GM19395 (cell line): ENCODE measurements around the gene E2F1.
"Not testable (repeated sequence)": the region's sequence is repeated elsewhere in the genome, so short reads cannot be mapped to it uniquely, and the experiment has no call there.

Experiments
- ATAC-seq: cut with Tn5 transposase; IDR thresholded peaks from one replicate; pipeline ENCODE4 v1.9.1; 2021; ENCODE audit warnings: mild to moderate bottlenecking, moderate library complexity; ENCODE audit not compliant: unreplicated experiment

The E2F1 gene

DNA sequence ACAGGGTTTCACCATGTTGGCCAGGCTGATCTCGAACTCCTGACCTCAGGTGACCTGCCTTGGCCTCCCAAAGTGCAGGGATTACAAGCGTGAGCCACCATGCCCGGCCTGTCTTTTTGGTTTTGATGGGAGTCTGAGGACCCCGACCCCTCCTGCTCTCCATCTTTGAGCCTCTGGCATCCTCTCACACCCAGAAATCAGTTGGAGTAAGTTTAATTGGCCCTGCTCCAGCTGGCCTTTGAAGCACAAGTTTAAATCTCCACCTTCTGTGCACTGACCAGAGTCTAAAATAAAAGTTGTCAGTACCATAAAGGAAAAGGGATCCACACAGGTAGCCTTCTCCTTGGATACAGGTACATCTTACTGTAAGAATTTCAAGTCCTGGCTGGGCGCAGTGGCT lies 40.0 kb downstream of the E2F1 start:
- ATAC-seq, result no peak

DNA sequence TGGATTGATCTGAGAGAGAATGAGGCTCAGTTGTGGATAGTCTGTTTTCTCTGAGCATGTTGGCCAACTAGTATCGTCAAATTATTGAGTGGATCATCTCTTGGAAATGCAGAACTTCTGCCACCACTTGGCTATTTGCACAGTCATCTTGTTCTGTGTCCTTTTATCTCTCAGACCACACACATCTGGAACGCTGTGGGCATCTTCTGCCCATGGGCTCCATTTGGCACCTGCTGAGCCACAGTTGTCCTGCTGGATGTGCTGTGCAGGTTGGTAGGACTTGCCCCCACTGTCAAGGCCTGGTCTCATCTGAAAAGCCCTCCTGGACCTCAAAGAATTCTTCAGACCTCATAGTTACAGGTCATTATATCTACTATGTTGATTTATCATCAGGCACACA lies 40.8 kb downstream of the E2F1 start:
- ATAC-seq, result no peak

DNA sequence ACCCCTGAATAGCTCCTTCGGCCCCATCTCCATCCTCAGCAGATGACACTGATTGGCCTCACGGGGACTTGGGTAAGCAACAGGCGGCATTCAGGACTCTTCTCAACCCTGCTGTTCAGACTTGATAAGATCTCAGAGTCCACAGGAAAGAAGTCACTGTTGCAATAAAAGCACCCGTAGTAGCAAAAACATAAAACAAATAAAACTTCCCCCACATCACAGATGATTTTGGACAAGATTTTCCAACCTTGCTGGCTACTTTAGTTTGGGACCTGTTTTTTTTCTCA lies 41.2 kb downstream of the E2F1 start:
- ATAC-seq, result no peak

DNA sequence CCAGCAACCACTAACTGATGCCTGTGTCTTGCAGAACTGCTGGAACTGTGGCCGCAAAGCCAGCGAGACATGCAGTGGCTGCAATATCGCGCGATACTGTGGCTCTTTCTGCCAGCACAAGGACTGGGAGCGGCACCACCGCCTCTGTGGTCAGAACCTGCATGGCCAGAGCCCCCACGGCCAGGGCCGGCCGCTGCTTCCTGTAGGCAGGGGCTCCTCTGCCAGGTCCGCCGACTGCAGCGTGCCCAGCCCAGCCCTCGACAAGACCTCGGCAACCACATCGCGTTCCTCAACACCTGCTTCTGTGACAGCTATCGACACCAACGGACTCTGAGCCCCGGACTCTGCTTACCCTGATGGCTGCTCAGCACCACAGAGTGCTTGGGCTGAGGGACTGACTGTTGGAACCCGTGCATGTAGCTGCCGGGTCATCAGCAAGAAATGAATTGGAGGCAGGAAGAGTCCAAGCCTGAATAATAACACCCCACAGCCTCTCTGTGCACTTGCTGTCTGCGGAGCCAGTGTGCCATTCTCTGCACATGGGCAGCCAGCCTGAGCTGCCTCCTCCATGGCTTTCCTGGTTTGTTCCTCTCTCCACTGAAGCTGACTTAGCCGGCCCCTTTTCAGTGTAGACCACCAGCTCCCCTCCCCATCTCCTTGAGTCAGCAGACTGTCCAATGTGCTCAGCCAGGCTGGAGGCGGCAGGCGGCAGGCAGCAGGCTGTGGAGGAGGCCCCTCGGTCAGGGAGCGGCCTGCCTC lies 41.7 kb downstream of the E2F1 start:
- ATAC-seq, result no peak

DNA sequence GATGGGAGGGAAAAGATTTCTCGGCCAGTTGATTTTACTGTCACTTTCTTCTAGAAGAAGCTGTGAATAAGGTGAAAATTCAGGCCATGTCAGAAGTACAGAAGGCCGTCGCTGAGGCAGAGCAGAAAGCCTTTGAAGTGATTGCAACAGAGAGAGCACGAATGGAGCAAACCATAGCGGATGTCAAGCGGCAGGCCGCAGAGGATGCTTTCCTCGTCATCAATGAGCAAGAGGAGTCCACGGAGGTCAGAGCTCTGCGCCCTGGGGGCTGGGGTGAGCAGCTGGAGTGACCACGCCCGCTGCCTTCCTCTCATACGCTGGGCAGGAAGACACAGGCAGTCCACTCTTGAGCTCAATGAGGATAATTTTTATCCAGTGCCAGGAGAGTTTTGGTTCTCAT lies 45.9 kb downstream of the E2F1 start:
- ATAC-seq, result no peak

DNA sequence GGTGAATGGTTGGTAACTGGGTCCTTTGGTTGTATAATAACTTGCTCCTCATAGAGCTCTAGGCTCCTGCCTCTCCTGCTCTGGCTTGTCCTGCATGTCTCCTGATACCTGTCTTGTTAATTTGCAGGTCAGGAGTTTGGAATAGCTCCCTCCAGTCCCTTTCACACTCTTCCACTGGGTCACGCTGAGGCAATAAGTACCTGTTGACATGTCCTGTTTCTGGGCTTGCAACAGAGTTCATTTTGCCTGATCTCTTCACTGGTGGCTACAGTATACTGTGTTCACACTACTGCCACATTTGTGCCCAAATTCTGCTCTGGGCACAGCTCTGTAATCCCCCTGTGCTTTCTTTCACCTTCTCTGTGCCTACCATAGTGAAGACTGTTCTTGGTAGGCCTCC lies 49.4 kb downstream of the E2F1 start:
- no peak for ATAC-seq

DNA sequence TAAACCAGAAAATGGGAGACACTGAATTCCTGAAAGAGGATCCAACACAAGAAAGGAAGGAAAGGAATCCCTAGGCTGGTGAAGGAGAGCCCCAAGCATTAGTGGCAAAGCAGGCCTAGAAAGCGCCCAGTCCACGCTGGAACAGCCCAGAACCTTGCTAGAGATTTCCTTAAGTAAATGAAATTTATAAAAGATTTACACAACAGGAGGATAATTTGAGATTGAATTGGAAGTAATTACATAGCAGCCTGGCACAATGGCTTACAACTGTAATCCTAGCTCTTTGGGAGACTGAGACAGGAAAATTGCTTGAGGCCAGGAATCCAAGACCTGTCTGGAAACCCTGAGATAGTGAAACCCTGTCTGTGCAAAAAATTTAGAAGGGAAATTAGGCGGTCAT lies 50.8 kb downstream of the E2F1 start:
- ATAC-seq, result no peak

DNA sequence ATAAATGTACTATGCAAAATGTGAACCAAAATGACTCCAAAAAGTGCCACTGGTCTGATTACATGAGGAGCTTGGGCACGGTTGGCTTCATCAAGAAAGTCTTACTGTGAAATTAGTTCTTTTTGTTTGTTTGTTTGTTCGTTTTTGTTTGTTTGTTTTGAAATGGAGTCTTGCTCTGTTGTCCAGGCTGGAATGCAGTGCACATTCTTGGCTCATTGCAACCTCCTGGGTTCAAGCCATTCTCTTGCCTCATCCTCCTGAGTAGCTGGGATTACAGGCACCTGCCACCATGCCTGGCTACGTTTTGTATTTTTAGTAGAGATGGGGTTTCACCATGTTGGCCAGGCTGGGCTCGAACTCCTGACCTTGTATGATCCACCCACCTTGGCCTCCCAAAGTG lies 54.3 kb downstream of the E2F1 start:
- not testable (repeated sequence) for ATAC-seq

DNA sequence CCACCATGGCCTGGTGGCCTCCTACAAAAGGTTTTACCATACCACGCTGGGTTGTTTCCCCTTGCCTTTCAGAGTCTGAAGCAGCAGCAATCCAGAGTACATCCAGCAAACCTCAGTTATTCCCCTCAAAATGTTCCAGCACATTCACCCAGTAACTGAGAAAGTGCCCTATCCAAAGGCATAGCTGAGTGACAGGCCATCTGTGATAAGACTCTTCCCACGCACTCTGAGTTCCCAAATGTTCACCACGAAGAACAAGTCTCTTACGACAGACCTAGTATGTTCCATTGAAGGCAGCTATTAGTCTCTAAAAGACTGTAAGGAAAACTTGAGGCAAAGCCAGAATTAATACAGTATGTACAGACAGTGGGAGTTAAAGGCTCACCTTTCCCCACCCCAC lies 55.7 kb downstream of the E2F1 start:
- ATAC-seq, result no peak

DNA sequence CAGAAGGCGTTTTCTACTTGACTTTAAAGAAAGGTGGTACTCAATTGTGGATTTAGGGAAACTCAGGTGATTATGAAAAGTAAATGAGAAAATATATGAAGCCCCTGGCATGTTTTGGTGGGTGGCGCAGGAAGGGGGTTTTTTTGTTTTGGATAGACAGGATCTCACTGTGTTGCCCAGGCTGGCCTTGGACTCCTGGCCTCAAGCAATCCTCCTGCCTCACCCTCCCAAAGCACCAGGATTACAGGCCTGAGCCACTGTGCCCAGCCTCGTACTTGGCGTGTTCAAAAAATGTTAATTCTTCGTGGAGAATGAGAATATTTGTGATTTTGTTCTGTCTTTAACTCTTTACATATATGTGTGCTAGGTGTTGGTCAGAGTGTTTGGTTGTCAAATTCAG lies 56.2 kb downstream of the E2F1 start:
- ATAC-seq, result no peak

DNA sequence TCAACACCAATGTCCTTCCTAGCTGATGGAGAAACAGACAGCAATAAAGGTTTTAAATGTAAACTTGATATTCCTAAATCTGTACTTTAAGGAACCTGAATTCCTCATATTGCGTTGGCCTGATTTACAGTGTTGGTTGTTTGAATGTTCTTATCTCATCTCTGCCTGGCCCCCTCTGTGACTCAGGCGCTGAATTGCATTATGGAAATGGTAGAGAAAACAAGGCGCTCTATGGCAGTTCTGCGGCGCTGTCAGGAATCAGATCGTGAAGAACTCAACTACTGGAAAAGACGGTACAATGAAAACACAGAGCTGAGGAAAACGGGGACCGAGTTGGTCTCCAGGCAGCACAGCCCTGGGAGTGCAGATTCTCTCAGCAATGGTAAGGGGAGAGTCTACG lies 56.7 kb downstream of the E2F1 start:
- ATAC-seq, result no peak

DNA sequence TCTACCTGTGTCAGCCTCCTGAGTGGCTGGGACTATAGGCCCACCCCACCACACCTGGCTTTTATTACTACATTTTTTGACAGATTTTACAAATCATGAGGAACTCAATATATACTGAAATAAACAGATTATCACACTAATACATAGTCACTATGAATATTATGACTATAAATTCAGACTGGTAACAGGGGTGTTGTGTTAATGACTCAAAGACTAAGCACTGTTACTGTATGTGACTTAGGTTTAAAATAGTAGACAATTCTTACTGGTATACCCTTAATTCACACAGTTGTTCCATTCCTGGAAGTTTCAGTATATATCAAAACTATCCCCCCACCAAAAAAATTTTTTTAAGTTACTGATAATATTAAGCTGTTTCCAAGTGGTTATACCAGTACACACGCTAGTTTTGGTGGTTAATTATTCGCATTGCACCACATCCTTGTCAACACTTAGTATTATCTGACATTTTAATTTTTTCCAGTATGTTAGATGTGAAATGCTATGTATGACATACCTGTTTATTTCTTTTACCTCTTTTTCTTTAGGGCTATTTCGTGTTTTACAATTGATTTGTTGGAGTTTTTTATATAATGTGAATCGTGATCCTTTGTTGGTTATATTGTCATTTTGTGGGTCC lies 58.5 kb downstream of the E2F1 start:
- ATAC-seq, result no peak

DNA sequence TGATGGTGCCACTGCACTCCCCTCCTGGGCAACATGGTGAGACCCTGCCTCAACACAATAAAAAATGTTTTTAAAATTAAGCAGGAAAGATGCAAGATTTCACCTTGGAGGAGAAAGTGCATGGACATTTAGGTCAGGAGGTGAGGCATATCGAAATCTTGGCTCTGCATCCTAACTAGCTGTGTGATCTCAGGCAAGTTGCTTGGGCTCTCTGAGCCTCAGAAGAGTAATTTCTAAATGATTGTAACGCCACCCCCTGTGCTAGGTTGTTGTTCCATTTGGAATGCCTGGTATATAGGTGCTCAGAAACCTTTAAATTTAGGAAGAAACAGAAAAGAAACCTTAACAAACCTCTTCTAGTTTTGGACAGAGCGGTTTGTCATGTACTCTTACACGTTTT lies 60.0 kb downstream of the E2F1 start:
- ATAC-seq, result no peak
